HEK293 (cell line): ENCODE data around the gene KIDINS220.

ENCODE experiments used
- CTCF ChIA-PET: fragments of 350-600 bp; formaldehyde crosslinking; extraction: SDS; loops from one replicate; lab custom pipeline; 2021; ENCODE audit warnings: antibody characterized with exemption; lab: Yijun Ruan, JAX
- POLR2A ChIA-PET: fragments of 300-600 bp; formaldehyde crosslinking; extraction: SDS; loops from one replicate; lab custom pipeline; 2020; ENCODE audit warnings: antibody characterized with exemption, inconsistent platforms; lab: Yijun Ruan, JAX
- H3K27ac ChIP-seq: fragments of 200-500 bp; sonication (Bioruptor generic); 2 replicates; pipeline ENCODE4 v1.5.1; 2014; ENCODE audit warnings: low read depth, low read length, control low read depth, inconsistent platforms; ENCODE audit errors: extremely low read depth
- H3K36me3 ChIP-seq, 2 experiments: fragments of 200-500 bp in 1 of 2; sonication (Bioruptor generic) in 1 of 2; 1 replicate in 1 of 2; 2 replicates in 1 of 2; pipeline ENCODE4 v1.5.1; 2014 to 2017; ENCODE audit warnings: inconsistent platforms in 2 of 2, low read length in 2 of 2; ENCODE audit not compliant: control insufficient read depth in 2 of 2, insufficient read depth in 1 of 2
- H3K4me1 ChIP-seq: fragments of 200-500 bp; sonication (Bioruptor generic); 2 replicates; pipeline ENCODE4 v1.5.1; 2014; ENCODE audit warnings: mild to moderate bottlenecking, low read length, inconsistent platforms; ENCODE audit not compliant: control insufficient read depth, insufficient read depth
- H3K4me3 ChIP-seq: 2 replicates; pipeline ENCODE4 v1.5.1; 2011; ENCODE audit warnings: low read depth, mild to moderate bottlenecking, control low read depth, low read length, moderate library complexity
- H3K9me3 ChIP-seq: fragments of 200-500 bp; sonication (Bioruptor generic); 2 replicates; pipeline ENCODE4 v1.5.1; 2014; ENCODE audit warnings: low read depth, low read length, inconsistent platforms; ENCODE audit not compliant: control insufficient read depth, insufficient read depth
- CTCF ChIP-seq: fragments of 450-650 bp; formaldehyde crosslinking; IDR thresholded peaks from 2 replicates; pipeline ENCODE4 v1.5.1; 2016; ENCODE audit warnings: missing biosample characterization, missing genetic modification characterization
- PATZ1 ChIP-seq: fragments of 450-650 bp; formaldehyde crosslinking; IDR thresholded peaks from 2 replicates; pipeline ENCODE4 v1.5.1; 2016; ENCODE audit warnings: missing biosample characterization, missing genetic modification characterization
- PRDM4 ChIP-seq: fragments of 450-650 bp; formaldehyde crosslinking; IDR thresholded peaks from 2 replicates; pipeline ENCODE4 v1.5.1; 2017; ENCODE audit warnings: missing biosample characterization, missing genetic modification characterization
- ZBTB44 ChIP-seq: fragments of 450-650 bp; IDR thresholded peaks from 2 replicates; pipeline ENCODE4 v1.5.1; 2018; ENCODE audit warnings: missing biosample characterization, mild to moderate bottlenecking, missing genetic modification characterization
- ZFP69B ChIP-seq: fragments of 450-650 bp; formaldehyde crosslinking; IDR thresholded peaks from 2 replicates; pipeline ENCODE4 v1.5.1; 2016; ENCODE audit warnings: missing biosample characterization, missing genetic modification characterization
- ZNF169 ChIP-seq: fragments of 450-650 bp; formaldehyde crosslinking; IDR thresholded peaks from 2 replicates; pipeline ENCODE4 v1.5.1; 2016; ENCODE audit warnings: missing biosample characterization, missing genetic modification characterization
- ZNF184 ChIP-seq: fragments of 450-650 bp; IDR thresholded peaks from 2 replicates; pipeline ENCODE4 v1.5.1; 2018; ENCODE audit warnings: missing biosample characterization, mild to moderate bottlenecking, missing genetic modification characterization
- ZNF211 ChIP-seq: fragments of 450-650 bp; formaldehyde crosslinking; IDR thresholded peaks from 2 replicates; pipeline ENCODE4 v1.5.1; 2016; ENCODE audit warnings: low read depth, missing biosample characterization, missing genetic modification characterization
- ZNF266 ChIP-seq: fragments of 450-650 bp; formaldehyde crosslinking; IDR thresholded peaks from 2 replicates; pipeline ENCODE4 v1.5.1; 2016; ENCODE audit warnings: missing biosample characterization, missing genetic modification characterization, low read depth
- ZNF473 ChIP-seq: fragments of 450-650 bp; formaldehyde crosslinking; IDR thresholded peaks from 2 replicates; pipeline ENCODE4 v1.5.1; 2017; ENCODE audit warnings: missing biosample characterization, missing genetic modification characterization
- ZNF530 ChIP-seq: fragments of 450-650 bp; formaldehyde crosslinking; IDR thresholded peaks from 2 replicates; pipeline ENCODE4 v1.5.1; 2016; ENCODE audit warnings: low read depth, missing biosample characterization, missing genetic modification characterization
- ZNF560 ChIP-seq: fragments of 450-650 bp; formaldehyde crosslinking; IDR thresholded peaks from 2 replicates; pipeline ENCODE4 v1.5.1; 2017; ENCODE audit warnings: missing biosample characterization, missing genetic modification characterization, borderline replicate concordance
- ZNF645 ChIP-seq: fragments of 450-650 bp; formaldehyde crosslinking; IDR thresholded peaks from 2 replicates; pipeline ENCODE4; 2016; ENCODE audit warnings: missing biosample characterization, missing genetic modification characterization
- ZNF654 ChIP-seq: fragments of 450-650 bp; formaldehyde crosslinking; IDR thresholded peaks from 2 replicates; pipeline ENCODE4 v1.5.1; 2016; ENCODE audit warnings: low read depth, missing biosample characterization, missing genetic modification characterization
- ZNF670 ChIP-seq: fragments of 450-650 bp; formaldehyde crosslinking; IDR thresholded peaks from 2 replicates; pipeline ENCODE4 v1.5.1; 2016; ENCODE audit warnings: missing biosample characterization, missing genetic modification characterization, low read depth
- ZNF768 ChIP-seq: fragments of 450-650 bp; formaldehyde crosslinking; IDR thresholded peaks from 2 replicates; pipeline ENCODE4 v1.5.1; 2018; ENCODE audit warnings: missing biosample characterization, mild to moderate bottlenecking, missing genetic modification characterization
- ZSCAN30 ChIP-seq: fragments of 450-650 bp; IDR thresholded peaks from 2 replicates; pipeline ENCODE4 v1.5.1; 2018; ENCODE audit warnings: missing biosample characterization, mild to moderate bottlenecking, missing genetic modification characterization, moderate library complexity

The KIDINS220 gene

GRCh38 chr2:8872821-8873432 is 35.5 kb upstream of the KIDINS220 start:
- no peak overlapping the region for H3K27ac ChIP-seq
- peak; percentile 15; the same call in 1 of the 2 replicates for TF ChIP-seq CTCF (tag by site-specific recombination)
- TF ChIP-seq ZNF654 (tag by site-specific recombination), result peak; percentile 21; the same call in 1 of the 2 replicates
- no peak for TF ChIP-seq ZNF184 (tag by site-specific recombination)
- no peaks in the 10 kb centered on the region for H3K4me1 ChIP-seq
- ChIA-PET CTCF (interaction anchor here (0.5 to 2.4 kb wide), 24 partner anchors 10 to 1361 kb away, joined by 3 to 25 read pairs (median 3); no protein-coding TSS in a partner anchor), POLR2A (no interaction called here)
- peaks cover 5 to 28% of the 10 kb centered on the region in 2 experiments; a peak in 2 of 3 replicates for H3K36me3 ChIP-seq
- no peak overlapping the region for H3K4me3 ChIP-seq
- H3K9me3 ChIP-seq, result no peaks in the 10 kb centered on the region

GRCh38 chr2:8870441-8870840 is 33.0 kb upstream of the KIDINS220 start:
- Histone ChIP-seq H3K27ac (no peak overlapping the region), H3K4me1 (no peaks in the 10 kb centered on the region), H3K9me3 (no peaks in the 10 kb centered on the region), H3K36me3 (peaks cover 5 to 12% of the 10 kb centered on the region in 2 experiments; a peak in 2 of 3 replicates), H3K4me3 (no peak overlapping the region)
- CTCF ChIA-PET, result interaction anchor here (0.7 to 1.1 kb wide), 2 partner anchors 30 to 269 kb away, joined by 3 to 5 read pairs; no protein-coding TSS in a partner anchor
- TF ChIP-seq ZNF169 (no peak), ZNF473 (no peak), PRDM4 (tag by site-specific recombination) (no peak), ZNF768 (no peak), ZFP69B (tag by site-specific recombination) (no peak), ZNF530 (no peak), ZNF670 (tag by site-specific recombination) (no peak), ZNF266 (tag by site-specific recombination) (no peak), PATZ1 (no peak), ZNF211 (tag by site-specific recombination) (no peak), ZBTB44 (tag by site-specific recombination) (no peak), ZSCAN30 (tag by site-specific recombination) (no peak), ZNF645 (tag by site-specific recombination) (no peak), ZNF560 (tag by site-specific recombination) (no peak)
- POLR2A ChIA-PET, result no interaction called here
